ENCODE measurements around the gene NFATC3.

DNA sequence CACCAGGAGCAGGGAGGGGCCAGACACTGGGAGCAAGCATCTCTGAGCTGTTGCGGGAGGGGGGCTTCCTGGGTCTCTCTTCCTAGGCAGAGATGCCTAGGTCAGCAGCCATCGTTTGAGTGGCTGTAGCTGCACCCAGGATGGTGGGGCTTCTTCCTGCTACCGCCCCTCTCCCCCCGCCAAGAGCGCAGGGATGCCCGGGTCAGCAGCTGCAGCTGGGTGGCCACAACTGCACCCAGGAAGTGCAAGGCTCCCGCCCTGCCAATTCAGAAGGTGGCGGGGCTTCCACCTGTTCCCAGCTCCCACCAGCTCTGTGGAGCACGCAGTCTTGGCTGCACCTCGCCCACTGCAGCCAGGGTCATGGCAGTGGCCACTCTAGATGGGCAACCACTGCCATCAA, 103.0 kb downstream of the NFATC3 start:
- TF ChIP-seq, protein P1, sequence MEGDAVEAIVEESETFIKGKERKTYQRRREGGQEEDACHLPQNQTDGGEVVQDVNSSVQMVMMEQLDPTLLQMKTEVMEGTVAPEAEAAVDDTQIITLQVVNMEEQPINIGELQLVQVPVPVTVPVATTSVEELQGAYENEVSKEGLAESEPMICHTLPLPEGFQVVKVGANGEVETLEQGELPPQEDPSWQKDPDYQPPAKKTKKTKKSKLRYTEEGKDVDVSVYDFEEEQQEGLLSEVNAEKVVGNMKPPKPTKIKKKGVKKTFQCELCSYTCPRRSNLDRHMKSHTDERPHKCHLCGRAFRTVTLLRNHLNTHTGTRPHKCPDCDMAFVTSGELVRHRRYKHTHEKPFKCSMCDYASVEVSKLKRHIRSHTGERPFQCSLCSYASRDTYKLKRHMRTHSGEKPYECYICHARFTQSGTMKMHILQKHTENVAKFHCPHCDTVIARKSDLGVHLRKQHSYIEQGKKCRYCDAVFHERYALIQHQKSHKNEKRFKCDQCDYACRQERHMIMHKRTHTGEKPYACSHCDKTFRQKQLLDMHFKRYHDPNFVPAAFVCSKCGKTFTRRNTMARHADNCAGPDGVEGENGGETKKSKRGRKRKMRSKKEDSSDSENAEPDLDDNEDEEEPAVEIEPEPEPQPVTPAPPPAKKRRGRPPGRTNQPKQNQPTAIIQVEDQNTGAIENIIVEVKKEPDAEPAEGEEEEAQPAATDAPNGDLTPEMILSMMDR (IDR thresholded peaks at IDR 0.05) = no peak
- no peak for TF ChIP-seq POLR2A (IDR thresholded peaks at IDR 0.05)

Measured in uterus (tissue), 2 donors.